GM23248 (cell line): ENCODE data around the gene SPCS3.

ENCODE experiments used
- EZH2 ChIP-seq: fragments of 200-600 bp; sonication (generic); IDR thresholded peaks from 2 replicates; pipeline ENCODE4 v1.6.1; 2018; ENCODE audit warnings: antibody characterized with exemption, mild to moderate bottlenecking; ENCODE audit not compliant: insufficient read depth, poor library complexity, severe bottlenecking
- EZH2phosphoT487 ChIP-seq: fragments of 200-600 bp; sonication (generic); IDR thresholded peaks from 2 replicates; pipeline ENCODE4 v1.6.1; 2018; ENCODE audit warnings: antibody characterized with exemption, moderate library complexity, mild to moderate bottlenecking, low read depth; ENCODE audit not compliant: insufficient read depth

DNA sequence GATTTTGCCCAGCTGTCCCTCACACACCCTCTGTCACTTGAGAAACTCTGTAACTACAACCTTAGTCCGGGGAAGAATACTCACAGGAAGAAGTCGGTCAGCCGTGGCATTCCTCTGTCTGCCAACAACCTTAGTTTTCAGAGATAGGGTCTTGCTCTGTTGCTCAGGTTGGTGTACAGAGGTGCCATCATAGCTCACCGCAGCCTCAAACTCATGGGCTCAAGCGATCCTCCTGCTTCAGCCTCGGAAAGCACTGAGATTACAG is 12.2 kb upstream of the SPCS3 start:
- TF ChIP-seq EZH2phosphoT487 = no peak
- no peak for TF ChIP-seq EZH2
